Measurements from ENCODE around the gene HTR2B.
"Not testable (repeated sequence)": the region's sequence is repeated elsewhere in the genome, so short reads cannot be mapped to it uniquely, and the experiment has no call there.

Gene HTR2B

DNA sequence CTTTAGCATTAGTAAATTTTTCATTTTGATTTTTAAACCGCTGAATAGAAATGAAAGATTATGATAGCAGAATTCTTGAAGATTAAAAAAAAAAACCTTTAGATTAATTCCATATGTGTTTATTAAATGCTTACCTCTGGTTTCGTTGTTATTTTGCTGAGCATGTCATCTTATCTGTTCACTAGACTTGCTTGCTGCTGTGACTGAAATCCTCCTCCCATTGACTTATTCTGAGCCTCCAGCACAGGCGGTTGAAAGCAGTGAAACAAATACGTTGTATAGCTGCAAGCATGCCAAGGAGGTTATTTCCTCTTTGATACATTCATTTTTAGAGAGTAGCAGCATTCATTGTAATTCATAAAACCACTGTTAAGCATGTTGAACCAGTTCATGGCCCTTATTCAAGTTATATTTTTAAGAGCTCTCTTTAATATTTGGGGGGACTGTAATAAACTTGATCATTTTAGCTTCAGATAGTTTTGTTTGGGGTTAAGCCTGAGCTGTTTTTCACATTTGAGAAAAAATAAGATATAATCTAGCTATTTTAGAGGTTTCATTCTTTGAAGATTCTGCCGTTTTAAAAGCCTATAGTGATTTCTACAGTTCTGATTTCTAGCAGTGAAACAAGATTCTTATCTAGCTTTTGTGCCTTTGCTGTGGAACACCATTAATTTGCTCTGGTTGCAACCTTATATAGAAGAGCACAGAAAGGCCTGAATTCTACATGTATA, at the start of gene HTR2B:
Gene HTR2B, minus strand, starts transcription at position 205 of the 731 bp plus-strand sequence. CDS start 1,278 bp downstream, outside the sequence.
- no peak for DNase-seq

DNA sequence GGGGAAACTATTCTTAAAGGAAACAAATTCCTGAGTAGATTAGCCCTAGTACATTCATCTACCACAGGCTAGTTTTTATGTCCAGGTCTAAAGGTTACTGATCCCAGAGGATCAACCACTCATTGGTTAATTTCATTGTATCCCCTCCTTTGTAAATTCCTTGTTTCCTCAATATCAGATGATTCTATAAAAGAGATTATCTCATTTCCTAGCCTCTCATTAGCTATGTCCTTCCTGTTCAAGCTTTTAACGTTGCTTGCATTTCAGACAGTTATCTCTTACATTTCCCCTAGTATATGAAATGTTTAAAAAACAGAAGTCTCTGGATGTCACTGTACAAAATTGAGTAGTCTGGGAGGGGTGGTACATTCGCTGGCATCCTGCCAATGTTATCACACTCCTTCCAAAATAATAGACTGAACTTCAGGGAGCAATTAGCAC, 49.4 kb upstream of the HTR2B start:
- DNase-seq, result no peak

DNA sequence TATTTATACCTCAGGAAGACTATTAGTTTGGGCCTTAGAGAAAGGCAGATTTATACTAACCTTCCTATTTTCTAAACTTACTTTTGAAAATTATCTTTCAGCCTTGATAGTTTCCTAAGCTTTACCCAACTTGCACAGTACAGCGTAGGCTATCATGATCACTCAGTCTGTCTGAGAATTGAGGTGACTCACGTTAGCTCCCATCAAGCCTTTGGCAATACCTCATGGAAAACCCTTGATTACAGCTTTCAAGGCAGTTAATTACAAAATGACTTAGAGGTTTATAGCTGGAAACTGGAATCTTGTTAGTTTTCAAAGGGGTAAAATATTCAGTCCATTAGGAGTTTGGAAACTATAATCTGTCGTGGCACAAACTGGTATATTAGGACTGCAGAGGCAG, 47.2 kb upstream of the HTR2B start:
- DNase-seq, result no peak

DNA sequence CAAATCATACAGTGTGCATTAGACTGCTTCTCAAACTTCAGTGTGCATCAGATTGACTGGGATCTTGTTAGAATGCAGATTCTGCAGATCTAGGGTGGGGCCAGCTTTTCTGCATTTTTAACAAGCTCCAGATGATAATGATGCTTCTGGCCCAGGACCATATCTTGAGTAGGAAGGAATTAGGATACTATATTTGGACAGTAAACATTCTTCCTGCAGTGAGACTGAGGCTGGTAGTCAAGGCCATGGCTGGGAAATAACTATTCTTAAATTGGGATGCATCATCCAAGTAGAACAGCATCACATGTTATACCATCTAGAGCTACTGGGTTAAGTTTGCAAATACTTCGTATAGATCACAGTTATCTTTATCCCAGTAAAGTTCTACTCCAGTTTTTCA, 45.2 kb upstream of the HTR2B start:
- no peak for DNase-seq

DNA sequence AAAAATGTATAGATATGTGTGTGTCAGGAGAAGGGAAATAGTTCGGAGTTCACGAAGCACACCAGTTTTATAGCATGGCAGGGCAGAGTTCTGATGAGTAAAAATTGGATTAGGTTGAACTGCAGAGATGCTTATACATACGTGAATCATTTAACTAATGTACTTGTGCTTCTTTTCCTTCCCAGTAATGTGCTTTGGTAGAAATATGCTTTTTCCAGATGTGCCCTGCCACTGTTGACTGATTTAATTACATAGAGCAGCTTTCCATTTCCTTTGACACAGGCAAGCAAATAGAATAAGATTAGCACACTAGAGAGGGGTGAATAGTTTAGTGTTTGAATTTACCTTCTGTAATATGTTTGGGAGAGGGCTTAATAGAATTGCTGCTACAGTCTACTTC, 44.6 kb upstream of the HTR2B start:
- DNase-seq, result no peak

DNA sequence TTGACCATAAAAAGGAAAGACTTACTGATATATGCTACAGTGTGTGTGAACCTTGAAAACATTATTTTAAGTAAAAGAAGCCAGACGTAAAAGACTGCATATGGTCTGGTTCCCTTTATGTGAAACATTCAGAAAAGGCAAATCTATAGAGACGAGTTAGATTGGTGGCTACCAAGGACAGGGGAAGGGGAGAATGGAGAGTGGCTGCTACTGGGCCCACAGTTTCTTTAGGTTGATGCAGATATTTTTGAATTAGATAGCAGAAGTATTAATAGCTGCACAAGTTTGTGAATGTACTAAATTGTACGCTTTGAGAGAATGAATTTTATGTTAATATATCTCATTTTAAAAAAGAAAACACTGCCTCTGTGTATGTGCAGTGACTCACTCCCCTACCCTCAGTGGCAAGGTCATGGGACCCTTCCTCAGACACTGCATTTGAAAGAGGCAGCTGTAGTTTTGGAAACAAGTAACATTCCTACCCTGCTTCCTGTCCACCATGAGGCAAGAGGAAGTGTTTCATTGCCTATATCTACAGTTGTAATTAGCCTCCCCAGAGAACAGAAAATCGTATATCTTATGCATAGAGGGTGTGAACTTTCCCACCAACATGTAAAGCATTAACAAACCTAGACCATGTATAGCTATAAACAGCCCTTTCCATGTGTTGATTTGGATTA, 43.8 kb upstream of the HTR2B start:
- no peak for DNase-seq

DNA sequence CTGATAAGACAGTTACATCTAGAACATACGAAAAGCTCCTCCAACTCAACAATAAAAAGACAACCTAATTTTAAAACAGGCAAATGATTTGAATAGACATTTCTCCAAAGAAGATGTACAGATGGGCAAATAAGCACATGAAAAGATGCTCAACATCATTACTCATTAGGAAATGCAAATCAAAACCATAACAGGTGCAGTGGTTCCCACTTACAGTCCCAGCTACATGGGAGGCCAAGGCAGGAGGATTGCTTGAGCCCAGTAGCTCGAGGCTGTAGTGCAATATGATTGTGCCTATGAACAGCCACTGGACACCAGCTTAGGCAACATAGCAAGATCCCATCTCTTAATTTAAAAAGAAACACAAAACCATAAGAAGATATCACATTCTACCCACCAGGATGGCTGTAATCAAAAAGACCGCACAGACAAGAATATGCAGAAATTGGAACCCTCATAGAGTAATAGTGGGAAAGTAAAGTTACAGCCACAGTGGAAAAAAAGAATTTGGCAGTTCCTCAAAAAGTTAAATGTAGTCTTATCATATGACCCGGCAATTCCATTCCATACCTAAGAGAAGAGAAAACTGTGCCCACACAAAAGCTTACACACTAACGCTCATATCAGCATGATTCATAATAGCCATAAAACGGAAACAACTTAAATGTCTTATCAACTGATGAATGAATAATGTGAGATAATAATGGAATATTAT, 43.1 kb upstream of the HTR2B start:
- no peak for DNase-seq

DNA sequence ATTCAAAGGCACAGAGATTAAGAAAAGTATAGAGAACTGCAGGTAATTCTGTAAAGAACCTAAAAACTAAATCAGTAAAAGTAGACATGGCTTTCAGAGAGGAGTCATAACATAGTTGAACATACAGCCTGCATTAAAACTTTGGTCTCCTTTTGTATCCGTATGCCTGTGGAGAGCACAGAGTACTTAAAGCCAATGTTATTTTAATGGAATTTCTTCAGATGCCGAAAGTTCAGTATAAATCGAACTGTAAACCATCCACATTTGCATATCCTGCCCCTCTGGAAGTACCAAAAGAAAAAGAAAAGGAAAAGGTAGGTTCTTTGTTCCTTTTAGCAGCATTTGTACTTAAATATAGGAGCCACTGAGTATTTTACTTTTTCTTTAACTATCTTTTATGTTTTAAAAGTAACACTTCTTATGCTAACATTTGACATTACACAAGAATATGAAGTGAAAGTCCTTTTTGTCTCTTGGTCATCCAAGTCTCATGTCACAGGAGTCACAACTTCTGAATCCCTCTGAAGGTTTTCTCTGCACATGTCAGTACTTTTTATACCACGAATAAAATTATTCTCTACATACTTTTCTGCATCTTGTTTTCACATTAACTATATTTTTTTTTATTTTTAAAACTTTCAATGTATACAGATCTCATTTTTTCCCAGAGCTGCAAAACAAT, 38.7 kb upstream of the HTR2B start:
- DNase-seq, result no peak

DNA sequence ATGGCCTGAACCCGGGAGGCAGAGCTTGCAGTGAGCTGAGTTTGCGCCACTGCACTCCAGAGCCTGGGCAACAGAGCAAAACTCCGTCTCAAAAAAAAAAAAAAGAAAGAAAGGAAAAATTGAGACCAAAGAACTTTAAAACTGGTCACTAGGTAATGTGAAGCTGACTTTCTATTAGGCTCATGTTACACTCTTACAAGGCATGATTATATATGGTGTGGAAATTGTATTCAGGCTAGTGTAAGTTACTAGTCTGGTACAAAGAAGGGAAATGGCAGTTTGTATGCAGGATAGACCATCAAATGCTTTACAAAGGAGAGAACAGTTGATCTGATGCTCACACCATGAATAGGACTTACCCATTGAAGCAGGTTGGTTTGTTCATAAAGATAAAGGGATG, 38.2 kb upstream of the HTR2B start:
- no peak for DNase-seq

DNA sequence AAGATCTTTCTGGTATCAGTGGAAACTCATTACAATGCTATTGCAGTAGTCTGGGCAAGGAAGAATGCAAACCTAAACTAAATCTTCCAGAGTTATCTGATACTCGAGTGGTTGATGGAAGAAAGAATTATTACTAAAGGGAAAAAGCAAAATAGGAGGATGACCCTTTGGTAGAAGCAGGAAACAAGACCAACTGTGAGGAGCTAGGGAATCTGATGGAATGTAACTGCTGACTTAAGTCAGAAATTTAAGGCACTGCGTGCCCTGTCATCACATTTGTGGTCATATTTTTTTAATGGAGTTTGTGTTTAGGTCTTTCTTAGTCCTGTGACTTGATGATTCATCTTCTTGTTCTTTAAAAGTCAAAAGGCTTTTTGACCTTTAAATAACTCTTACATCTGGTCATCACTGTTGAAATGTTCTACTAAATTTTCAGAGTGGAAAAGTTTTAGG, 37.1 kb upstream of the HTR2B start:
- DNase-seq, result no peak

DNA sequence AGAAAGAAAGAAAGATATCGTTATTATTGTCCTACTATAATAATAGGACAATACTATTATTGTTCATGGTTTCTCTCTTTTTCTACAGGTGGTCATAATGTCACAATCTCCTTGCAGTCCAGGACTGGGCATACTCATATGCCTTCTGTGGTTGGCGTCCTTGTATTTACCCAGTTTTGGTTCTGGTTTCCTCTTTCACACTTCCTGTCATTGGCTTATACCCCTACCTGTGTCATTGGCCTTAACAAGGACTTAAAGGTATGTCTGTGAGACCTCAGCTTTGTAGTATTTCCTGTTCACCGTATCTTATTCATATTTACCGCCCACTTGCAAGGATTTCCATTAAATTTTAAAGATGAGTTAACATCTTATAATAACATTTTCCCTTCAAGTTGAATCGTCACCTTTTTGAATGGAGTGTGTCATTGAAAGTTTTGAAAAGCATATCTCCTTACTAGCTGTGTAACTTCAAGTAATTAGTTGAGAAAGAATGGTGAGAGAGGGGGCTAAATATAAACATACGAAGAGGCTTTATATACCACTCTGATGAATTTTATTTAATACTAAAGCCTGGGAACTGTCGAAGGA, 36.5 kb upstream of the HTR2B start:
- no peak for DNase-seq

DNA sequence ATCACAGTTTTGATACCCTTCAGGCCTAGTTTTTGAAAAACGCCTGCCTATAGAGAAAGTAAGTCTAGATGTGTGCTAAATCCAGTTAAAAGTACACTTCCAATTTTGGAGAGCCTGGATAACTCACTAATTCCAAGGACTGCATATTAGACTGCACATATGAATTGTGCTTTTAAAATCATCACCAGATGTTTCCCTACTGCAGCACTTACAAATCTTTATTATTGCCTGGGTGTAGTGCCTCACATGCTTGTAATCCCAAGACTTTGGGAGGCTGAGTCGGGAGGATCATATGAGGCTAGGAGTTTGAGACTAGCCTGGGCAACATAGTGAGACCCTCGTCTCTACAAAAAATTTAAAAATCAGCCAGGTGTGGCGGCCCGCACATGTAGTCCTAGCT, 35.9 kb upstream of the HTR2B start:
- DNase-seq, result no peak

DNA sequence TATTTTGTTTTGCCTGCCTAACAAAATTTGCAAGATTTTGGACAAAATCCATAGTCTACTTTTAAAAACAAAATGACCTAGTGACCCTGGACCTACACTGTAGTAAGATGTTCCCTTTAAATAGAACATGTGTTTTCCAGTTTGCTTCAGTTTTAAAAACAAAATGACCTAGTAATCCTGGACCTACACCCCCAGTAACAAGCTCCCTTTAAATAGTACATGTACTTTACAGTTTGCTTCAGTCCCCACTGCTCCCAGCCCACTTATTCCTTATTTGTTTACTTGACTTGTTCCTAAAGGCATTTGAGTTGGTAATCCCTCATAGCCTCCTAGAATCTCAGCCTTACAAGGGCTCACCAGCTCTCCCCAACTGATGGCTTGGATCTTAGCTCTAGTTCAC, 34.5 kb upstream of the HTR2B start:
- no peak for DNase-seq

DNA sequence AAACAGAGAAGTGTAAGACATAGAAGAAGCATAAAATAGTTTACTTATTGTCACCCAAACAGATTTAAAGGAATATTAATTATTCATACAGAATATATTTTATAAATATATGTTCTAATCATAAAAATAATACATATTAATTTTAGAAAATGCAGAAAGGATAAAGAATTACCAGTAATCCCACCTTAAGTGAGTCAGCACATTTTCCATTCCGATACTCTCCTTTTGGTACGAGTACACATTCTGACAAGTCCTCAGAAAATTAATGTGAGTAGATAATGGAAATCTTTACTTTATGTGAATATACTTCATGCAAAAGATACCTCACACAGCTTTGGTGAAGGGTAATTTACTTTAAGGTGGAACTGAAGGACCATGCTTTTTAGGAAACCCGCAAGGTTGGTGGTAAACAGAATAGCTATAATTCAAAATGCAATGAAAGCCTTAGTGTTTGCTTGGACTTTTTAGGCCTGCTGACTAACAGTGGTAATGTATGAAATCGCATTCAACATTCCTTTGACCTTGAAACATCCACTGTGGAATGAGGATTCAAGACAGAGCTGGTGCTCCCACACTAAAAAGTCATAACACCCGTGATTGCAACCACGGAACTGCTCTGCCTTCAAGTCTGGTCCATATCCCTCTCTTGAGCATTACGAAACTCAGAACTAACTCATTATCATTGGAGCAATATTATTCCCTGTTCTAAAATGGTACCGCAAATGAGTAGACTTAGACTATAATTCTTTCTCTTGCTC, 28.1 kb upstream of the HTR2B start:
- DNase-seq, result no peak

DNA sequence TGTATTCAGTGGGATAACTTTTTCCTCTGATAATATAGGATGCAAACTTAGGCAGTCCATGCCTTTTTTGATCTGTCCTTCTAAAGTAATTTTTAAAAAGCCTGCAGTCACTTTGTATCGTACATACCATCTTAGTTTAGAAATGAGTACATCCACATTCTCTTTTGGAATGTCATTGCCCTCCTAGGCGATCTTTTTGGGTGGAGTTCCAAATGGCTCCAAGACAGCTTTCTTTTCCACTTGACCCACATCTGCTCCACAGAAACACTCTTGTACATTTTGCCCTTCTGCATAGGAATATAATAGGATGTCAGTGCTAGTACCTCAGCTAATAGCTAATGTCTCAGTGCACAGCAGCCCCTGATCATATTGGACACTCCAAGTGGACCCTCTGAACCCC, 21.8 kb upstream of the HTR2B start:
- no peak for DNase-seq

DNA sequence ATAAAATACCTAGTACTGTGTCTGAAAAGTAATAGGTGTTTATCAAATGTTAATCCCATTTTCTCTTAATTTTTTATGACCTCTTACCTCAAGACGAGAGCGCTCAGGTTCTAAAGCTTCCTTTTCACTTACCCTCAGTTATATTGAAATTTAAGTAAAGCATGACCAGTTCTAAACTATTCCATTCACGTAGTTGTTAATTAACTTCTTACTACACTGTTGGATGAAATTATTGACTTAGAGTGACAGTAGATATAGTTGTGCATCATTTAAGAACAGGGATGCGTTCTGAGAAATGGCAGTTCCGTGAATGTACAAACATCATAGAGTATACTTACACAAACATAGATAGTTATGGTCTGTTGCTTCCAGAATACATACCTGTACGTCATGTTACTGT, 20.1 kb upstream of the HTR2B start:
- no peak for DNase-seq

DNA sequence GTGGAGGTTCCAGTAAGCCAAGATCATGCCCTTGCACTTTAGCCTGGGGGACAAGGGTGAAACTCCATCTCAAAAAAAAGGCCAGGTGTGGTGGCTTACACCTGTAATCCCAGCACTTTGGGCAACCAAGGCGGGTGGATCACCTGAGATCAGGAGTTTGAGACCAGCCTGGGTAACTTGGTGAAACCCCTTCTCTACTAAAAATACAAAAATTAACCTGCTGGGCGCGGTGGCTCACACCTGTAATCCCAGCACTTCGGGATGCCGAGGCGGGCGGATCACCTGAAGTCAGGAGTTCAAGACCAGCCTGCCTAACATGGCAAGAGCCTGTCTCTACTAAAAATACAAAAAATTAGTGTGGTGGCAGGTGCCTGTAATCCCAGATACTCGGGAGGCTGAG, 16.0 kb upstream of the HTR2B start:
- not testable (repeated sequence) for DNase-seq

DNA sequence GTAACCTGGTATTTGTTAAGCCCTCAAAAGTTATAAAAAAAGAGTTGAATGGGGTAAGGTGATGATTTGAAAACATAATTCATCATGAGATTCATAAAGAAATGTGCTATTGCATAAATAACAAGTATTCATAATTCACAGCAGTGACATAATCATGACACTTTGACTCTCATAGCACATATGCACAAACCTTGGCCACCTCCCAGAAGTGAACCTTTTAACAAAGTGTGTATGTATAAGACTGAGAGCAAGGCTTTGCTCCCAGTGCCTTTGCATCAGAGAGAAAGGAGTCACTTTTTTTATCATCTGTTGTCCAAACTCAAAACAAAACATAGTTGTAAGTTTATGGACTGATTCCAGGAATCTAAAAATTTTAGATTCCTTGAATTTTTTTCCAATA, 15.0 kb upstream of the HTR2B start:
- no peak for DNase-seq

DNA sequence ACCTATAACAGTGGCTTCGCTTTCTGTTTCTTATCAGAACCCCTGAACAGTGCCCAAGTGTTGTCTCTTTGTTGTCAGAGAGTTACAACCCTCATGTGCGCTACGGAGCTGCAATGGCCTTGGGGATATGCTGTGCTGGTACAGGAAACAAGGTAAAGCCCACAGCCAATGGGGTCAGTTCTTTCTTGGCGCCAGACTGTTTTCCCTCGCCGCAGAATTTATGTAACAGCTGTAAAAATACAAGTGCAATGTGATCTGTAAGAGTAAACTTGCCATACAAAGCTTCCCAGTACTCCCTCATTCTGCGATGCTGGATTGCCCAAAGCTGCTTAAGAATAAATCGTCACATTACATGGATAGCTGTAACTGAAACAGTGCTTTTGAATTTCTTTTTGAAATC, 13.9 kb upstream of the HTR2B start:
- DNase-seq, result no peak

DNA sequence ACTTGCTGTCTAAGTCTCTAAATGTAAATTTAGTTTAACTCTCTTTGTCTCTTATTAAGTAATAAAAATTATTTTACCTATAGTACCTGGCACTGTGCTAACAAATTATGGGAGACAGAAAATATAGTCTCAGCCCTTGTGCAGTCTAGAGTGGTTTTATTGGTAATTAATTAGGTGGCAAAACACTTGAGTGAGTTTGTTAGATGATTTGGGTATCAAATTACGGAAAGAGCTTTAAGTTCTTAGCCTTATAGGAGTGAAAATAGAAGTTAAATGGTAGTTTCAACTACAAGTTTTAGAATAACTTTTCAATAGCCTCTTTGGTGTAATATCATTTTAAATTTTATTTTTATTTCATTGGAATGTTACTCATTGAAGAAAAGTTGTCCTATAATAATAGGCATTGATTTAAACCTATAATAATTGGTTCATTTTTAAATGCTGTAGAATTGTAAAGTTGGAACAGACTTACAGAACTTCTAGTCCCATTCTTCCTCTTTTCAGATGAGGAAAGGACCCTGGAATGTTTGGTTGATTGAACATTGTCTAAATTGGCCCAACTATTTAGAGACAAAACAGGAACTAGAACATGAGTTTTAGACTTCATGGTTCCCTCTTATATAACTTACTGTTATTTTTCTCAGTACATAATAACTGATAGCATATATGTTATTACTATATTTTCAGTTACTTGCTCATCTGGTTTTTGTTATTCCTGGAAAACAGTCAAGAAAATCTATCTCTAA, 10.2 kb upstream of the HTR2B start:
- no peak for DNase-seq

DNA sequence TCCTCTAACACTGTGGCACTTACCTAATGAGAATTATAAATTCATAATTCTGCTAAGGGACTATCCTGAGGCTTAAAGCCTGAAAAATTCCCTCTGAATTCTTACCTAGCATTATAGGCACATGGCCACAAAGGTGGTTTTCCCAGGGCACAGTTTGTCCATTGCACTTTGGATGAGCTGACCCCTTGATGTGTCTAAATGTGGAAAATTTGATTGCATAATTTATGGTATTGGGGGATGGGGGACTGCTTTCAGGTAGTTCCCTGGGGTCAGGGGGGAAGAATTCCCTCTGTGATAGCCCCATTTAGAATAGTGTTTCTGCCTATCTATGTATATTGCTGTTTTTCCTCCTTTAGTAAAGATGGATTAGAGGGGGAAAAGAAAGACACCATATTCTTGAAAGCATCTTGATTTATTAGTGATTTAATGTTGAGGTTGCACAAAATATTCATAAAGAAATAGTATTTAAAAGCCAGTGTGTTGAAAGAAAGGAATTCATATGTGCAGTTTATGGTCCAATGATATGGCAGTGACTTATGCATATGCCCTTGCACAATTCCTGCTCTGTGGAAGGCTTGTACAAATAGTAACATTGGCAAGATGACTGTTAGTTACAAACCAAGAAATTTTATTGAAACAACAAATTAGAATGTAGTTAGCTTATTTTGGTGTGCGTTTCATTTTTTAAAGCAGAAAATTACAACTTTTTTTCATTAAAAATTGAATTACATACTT, 8.7 kb upstream of the HTR2B start:
- no peak for DNase-seq

All from activated CD8-positive, alpha-beta memory T cell treated with anti-CD3 and anti-CD28 coated beads for 24 hours (primary cell).